Measurements from ENCODE around the gene PPP1R3F. TPM values are rescaled to one million over a fixed set of nuclear protein-coding genes. Genes with fewer than 3 reads are reported as not detected.

Gene PPP1R3F
- polyA plus RNA-seq, 3 donors = 0.47 to 1.6 (median 1.6) TPM

DNA sequence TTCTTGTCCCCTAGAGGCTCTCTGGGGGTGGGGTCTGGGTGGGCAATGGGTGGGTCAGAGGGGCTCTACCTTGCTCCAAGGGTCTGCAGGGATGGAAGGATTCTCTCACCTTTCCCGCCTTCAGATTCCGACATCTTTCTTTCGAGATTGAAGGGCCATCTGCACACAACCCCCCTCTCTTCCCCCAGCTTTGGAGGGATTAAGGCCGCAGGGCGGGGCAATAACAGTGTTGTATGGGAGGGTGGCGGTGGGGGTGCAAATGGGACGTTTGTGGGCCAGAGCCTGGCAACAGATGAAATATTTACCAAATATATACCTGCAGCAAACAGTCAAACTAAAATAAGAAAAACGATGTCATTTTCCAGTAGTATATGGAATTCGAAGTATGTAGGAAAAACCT lies 36.4 kb upstream of the PPP1R3F start, which contains the start of gene CACNA1F:
CACNA1F (minus strand) TSS at position 165 of the 400 bp plus-strand sequence; CDS start at position 134, 31 bp downstream.
- peaks cover 33% of the 10 kb centered on the region for H3K4me1 Mint-ChIP-seq
- H3K9me3 Mint-ChIP-seq = peaks cover 0 to 26% (median 8%) of the 10 kb centered on the region in 7 donors
- no peak within 1 kb of the TSS for H2AFZ ChIP-seq (ENCODE audit: insufficient read depth, low read depth, low read length, poor library complexity, severe bottlenecking)
- no peaks in the 10 kb centered on the region for H3K36me3 ChIP-seq (replicated peaks in 1 of 2; ENCODE audit: control insufficient read depth in 1 of 2, insufficient read depth in 2 of 2, low read length in 2 of 2)
- H3K27me3 Mint-ChIP-seq (ENCODE audit: low read depth in 3 of 3) = peaks cover 0 to 5% (median 2%) of the 10 kb centered on the region in 3 donors
- H3K27me3 ChIP-seq (ENCODE audit: control insufficient read depth in 2 of 2, insufficient read depth in 2 of 2, low read length in 2 of 2) = no peaks in the 10 kb centered on the region
- peaks cover 20% of the 10 kb centered on the region for H3K79me2 ChIP-seq (ENCODE audit: insufficient read depth, low read length)
- H4K20me1 ChIP-seq (ENCODE audit: insufficient read depth, low read length) = no peaks in the 10 kb centered on the region
- H3K36me3 Mint-ChIP-seq = no peaks in the 10 kb centered on the region
- H3K9me3 ChIP-seq (replicated peaks in 1 of 2; ENCODE audit: control insufficient read depth in 1 of 2, insufficient read depth in 1 of 2, low read length in 2 of 2) = no peaks in the 10 kb centered on the region
- no peak within 1 kb of the TSS for H3K27ac Mint-ChIP-seq
- peaks cover 38 to 43% of the 10 kb centered on the region in 2 donors for H3K4me1 ChIP-seq (ENCODE audit: control insufficient read depth in 1 of 2, insufficient read depth in 2 of 2, low read length in 2 of 2)
- no peak within 1 kb of the TSS for H3K27ac ChIP-seq (ENCODE audit: low read depth in 1 of 2, low read length in 2 of 2)
- WGBS (ENCODE audit: insufficient coverage) = no CpG with 5 or more reads among the region's 9 CpGs
- no peak within 1 kb of the TSS for H3K4me3 Mint-ChIP-seq
- H3K9ac ChIP-seq (ENCODE audit: insufficient read depth, low read length, poor library complexity, severe bottlenecking) = no peak within 1 kb of the TSS
- DNase-seq = no peak
- no peak within 1 kb of the TSS for H3K4me3 ChIP-seq (replicated peaks in 1 of 3; ENCODE audit: low read depth in 2 of 3, low read length in 3 of 3)
- intact Hi-C loops (cut with micrococcal nuclease) = no loop called here
- H3K4me2 ChIP-seq (replicated peaks; ENCODE audit: extremely low read depth, low read length, poor library complexity, severe bottlenecking) = no peak within 1 kb of the TSS
- TF ChIP-seq CTCF (IDR thresholded peaks at IDR 0.05) = no peak

GRCh38 chrX:49233887-49234555 lies 35.6 kb upstream of the PPP1R3F start:
- Histone ChIP-seq H3K36me3 (replicated peaks in 1 of 2; ENCODE audit: control insufficient read depth in 1 of 2, insufficient read depth in 2 of 2, low read length in 2 of 2) (no peaks in the 10 kb centered on the region), H3K9ac (ENCODE audit: insufficient read depth, low read length, poor library complexity, severe bottlenecking) (no peak overlapping the region), H3K27ac (ENCODE audit: low read depth in 1 of 2, low read length in 2 of 2) (no peak overlapping the region), H3K4me1 (ENCODE audit: control insufficient read depth in 1 of 2, insufficient read depth in 2 of 2, low read length in 2 of 2) (peaks cover 46 to 51% of the 10 kb centered on the region in 2 donors), H2AFZ (ENCODE audit: insufficient read depth, low read depth, low read length, poor library complexity, severe bottlenecking) (no peak overlapping the region), H3K4me3 (replicated peaks in 1 of 3; ENCODE audit: low read depth in 2 of 3, low read length in 3 of 3) (no peak overlapping the region), H3K79me2 (ENCODE audit: insufficient read depth, low read length) (peaks cover 28% of the 10 kb centered on the region), H3K9me3 (replicated peaks in 1 of 2; ENCODE audit: control insufficient read depth in 1 of 2, insufficient read depth in 1 of 2, low read length in 2 of 2) (no peaks in the 10 kb centered on the region), H4K20me1 (ENCODE audit: insufficient read depth, low read length) (no peaks in the 10 kb centered on the region), H3K27me3 (ENCODE audit: control insufficient read depth in 2 of 2, insufficient read depth in 2 of 2, low read length in 2 of 2) (no peaks in the 10 kb centered on the region), H3K4me2 (replicated peaks; ENCODE audit: extremely low read depth, low read length, poor library complexity, severe bottlenecking) (no peak overlapping the region)
- no peak overlapping the region for H3K27ac Mint-ChIP-seq
- H3K27me3 Mint-ChIP-seq (ENCODE audit: low read depth in 3 of 3) = peaks cover 0 to 3% (median 2%) of the 10 kb centered on the region in 3 donors
- peaks cover 38% of the 10 kb centered on the region for H3K4me1 Mint-ChIP-seq
- H3K36me3 Mint-ChIP-seq = peaks cover 0 to 2% of the 10 kb centered on the region in 2 donors
- intact Hi-C loops (cut with micrococcal nuclease) = no loop called here
- H3K9me3 Mint-ChIP-seq = peaks cover 0 to 22% (median 8%) of the 10 kb centered on the region in 7 donors
- H3K4me3 Mint-ChIP-seq = no peak overlapping the region
- TF ChIP-seq CTCF (IDR thresholded peaks at IDR 0.05) = no peak
- 79% methylated on average over 49 of the region's 56 CpGs for WGBS (ENCODE audit: insufficient coverage)
- no peak for DNase-seq

Measured in CD14-positive monocyte (primary cell).